Measurements from ENCODE around the gene RNF113B.

DNA sequence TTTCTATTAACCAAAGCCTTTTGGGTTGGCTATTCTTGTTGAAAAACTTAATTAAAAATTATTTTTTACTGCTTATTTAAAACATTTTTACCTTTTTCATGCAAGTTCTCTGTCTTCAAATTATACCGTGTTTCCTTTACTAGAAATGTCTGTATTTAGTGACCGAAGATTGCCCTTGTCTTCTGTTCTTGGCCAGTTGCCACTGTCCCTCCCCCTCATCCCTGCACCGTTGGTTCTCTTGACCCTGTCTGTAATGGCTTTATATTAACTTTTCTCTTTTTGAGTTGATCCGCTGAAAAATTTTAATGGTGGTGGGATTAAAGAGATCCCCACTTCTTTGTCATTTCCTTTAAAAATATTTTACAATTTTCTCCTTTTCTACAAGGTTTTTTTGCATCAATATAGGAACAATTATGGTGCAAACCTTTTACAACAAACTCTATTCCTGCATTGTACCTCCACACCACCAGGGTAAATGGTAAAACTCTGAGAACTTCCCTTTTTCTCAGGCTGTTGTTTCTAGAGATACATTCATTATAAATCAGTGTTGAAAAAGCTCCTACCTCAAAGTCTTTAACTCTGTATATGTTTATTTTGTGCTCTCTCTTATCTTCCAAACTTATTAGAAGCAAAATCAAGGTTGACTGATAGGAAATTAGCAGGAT, 12.9 kb upstream of the RNF113B start:
- TF ChIP-seq, protein P1, sequence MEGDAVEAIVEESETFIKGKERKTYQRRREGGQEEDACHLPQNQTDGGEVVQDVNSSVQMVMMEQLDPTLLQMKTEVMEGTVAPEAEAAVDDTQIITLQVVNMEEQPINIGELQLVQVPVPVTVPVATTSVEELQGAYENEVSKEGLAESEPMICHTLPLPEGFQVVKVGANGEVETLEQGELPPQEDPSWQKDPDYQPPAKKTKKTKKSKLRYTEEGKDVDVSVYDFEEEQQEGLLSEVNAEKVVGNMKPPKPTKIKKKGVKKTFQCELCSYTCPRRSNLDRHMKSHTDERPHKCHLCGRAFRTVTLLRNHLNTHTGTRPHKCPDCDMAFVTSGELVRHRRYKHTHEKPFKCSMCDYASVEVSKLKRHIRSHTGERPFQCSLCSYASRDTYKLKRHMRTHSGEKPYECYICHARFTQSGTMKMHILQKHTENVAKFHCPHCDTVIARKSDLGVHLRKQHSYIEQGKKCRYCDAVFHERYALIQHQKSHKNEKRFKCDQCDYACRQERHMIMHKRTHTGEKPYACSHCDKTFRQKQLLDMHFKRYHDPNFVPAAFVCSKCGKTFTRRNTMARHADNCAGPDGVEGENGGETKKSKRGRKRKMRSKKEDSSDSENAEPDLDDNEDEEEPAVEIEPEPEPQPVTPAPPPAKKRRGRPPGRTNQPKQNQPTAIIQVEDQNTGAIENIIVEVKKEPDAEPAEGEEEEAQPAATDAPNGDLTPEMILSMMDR (IDR thresholded peaks at IDR 0.05): no peak
- TF ChIP-seq POLR2A (IDR thresholded peaks at IDR 0.05; ENCODE audit: low read length): no peak
- no peak for TF ChIP-seq HDAC2 (IDR thresholded peaks at IDR 0.05)
- TF ChIP-seq, protein P2, sequence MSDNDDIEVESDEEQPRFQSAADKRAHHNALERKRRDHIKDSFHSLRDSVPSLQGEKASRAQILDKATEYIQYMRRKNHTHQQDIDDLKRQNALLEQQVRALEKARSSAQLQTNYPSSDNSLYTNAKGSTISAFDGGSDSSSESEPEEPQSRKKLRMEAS (IDR thresholded peaks at IDR 0.05): no peak
- no peak for TF ChIP-seq TP53 (CRISPR knock-in tag; IDR thresholded peaks at IDR 0.05)
- no peak for TF ChIP-seq RAD21 (conservative IDR thresholded peaks at IDR 0.05 in 1 of 2, IDR thresholded peaks at IDR 0.05 in 1 of 2)
- no peak for TF ChIP-seq BHLHE40 (IDR thresholded peaks at IDR 0.05; ENCODE audit: low read depth, low read length)
- TF ChIP-seq MYC (IDR thresholded peaks at IDR 0.05; ENCODE audit: borderline replicate concordance, low read length): no peak
- no peak for TF ChIP-seq CHD2 (IDR thresholded peaks at IDR 0.05; ENCODE audit: low read length, partially characterized antibody)
- no peak for TF ChIP-seq SMC3 (IDR thresholded peaks at IDR 0.05)
- TF ChIP-seq NFE2L2 (conservative IDR thresholded peaks at IDR 0.05; ENCODE audit: low read length): no peak
